Left ventricle myocardium superior (tissue), 1 donor: ENCODE measurements around the gene SLC38A8. TPM values are rescaled to one million over a fixed set of nuclear protein-coding genes. Genes with fewer than 3 reads are reported as not detected.

Source experiments
- ATAC-seq: fragments of 200-7000 bp; cut with Tn5 transposase; one replicate; pipeline ENCODE4 v1.9.1; 2020; ENCODE audit warnings: mild to moderate bottlenecking, moderate library complexity
- DNase-seq: peaks from one replicate; pipeline ENCODE4 v3.0.0-alpha.2; 2020
- intact Hi-C: fragments of 100-400 bp; cut with micrococcal nuclease; formaldehyde crosslinking; loops from one replicate; pipeline ENCODE4 v1.11.0; 2022
- total RNA-seq: library from RNA; stranded (reverse); fragmentation: NEBNext Ultra II Directional; extraction: Animal tissue kit (Norgen Biotek cat#: 25700); gene quantifications from one replicate; pipeline ENCODE4 v1.2.1, GENCODE V29; 2021
- donor health status: DM: no; HTN: yes; CAD: no; lungs with severe emphysema.

Gene SLC38A8
- total RNA-seq, 1 donor from 2014 or later = 2.0 TPM

GRCh38 chr16:84071121-84071520 lies 28.5 kb upstream of the SLC38A8 start:
- intact Hi-C loops = no loop called here
- no peak for ATAC-seq
- DNase-seq = no peak

- DNase-seq (peak; percentile 20), ATAC-seq (no peak)
- intact Hi-C loops = no loop called here
Observed at GRCh38 chr16:84069540-84069939, 26.9 kb upstream of the SLC38A8 start.

- ATAC-seq (peak; percentile 10), DNase-seq (peak; percentile 21)
- intact Hi-C loops = no loop called here
Observed at GRCh38 chr16:84068783-84069462, 26.3 kb upstream of the SLC38A8 start.

GRCh38 chr16:84068041-84068440 lies 25.4 kb upstream of the SLC38A8 start:
- intact Hi-C loops = no loop called here
- ATAC-seq (no peak), DNase-seq (no peak)

GRCh38 chr16:84067640-84068039 lies 25.0 kb upstream of the SLC38A8 start:
- intact Hi-C loops = no loop called here
- no peak for DNase-seq
- no peak for ATAC-seq

- DNase-seq (peak; percentile 54), ATAC-seq (peak; percentile 47)
- intact Hi-C loops = no loop called here
Observed at GRCh38 chr16:84065536-84066132, 23.0 kb upstream of the SLC38A8 start.

DNA sequence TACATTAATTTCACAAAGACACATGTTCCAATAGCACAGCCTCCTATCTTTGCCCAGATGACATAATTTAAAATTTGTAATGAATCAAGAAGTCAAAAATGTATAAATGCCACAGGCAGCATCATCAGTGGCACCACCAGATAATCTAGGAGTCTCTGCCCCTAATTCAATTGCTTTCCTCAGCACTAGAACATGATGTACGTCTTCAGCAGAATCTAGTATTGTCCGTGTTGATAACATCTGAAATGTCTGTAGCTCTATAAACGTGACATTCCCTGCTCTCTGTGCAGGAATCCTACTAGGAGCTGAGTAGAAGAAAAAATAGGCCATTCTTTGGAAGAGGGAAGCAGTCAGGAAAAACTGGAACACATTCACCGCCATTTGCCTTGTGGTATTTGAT lies 21.4 kb upstream of the SLC38A8 start:
- ATAC-seq (no peak), DNase-seq (no peak)
- intact Hi-C loops = loop anchor here (5.0 kb wide), 1 partner anchor 97 kb away; the partner anchor contains the start of gene NECAB2

- DNase-seq (peak; percentile 87), ATAC-seq (peak; percentile 81)
- intact Hi-C loops = loop anchor here (5.0 kb wide), 1 partner anchor 96 kb away; the partner anchor contains the start of gene NECAB2
Observed at GRCh38 chr16:84062734-84063640, 20.4 kb upstream of the SLC38A8 start.

- intact Hi-C loops = loop anchor here (5.0 kb wide), 1 partner anchor 94 kb away; the partner anchor contains the start of gene NECAB2
- ATAC-seq = no peak
- peak; percentile 11 for DNase-seq
Observed at GRCh38 chr16:84061236-84061819, 18.7 kb upstream of the SLC38A8 start.

DNA sequence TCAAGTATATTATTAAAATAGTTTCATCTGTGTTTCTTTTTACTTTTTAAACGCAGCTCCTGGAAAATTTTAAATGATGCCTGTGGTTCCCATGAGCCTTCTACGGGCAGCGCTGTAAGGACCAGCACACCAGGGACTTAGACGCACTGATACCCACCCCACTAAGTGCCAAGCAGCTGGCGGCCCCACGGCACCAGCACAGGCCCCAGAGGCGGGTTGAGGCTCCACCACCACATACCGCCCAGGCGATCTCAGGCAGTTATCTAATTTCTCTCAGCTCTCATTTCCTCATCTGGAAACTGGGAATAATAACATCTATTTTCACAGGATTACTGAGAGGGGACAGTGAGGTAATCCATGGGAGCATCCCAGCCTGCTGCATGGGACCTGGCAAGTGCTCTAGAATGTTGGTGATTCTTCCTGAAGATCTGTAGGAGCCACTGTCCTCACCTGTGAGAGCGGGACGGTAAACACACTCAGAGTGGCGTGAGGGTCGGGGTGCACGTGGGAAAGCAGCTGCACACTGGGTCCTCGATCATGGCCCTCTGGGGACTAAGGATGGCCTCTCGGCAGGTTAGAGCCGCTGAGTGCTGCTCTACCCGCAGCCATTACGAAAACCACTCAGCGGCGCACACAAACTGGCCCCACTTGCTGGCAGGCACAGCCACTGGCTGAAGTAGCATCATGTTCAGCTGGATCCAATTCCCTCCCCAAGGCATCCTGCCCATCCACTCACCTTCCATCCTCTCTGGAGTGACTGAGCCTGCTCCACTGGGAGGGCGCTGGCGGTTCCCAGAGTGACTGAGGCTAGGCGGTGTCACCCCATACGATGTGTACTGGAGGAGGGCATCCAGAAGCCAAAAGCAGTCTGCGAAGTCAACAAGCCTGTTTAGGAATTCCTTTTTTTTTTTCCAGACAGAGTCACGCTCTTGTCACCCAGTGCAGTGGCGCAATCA lies 17.6 kb upstream of the SLC38A8 start:
- no peak for DNase-seq
- ATAC-seq = no peak
- intact Hi-C loops = loop anchor here (5.0 kb wide), 1 partner anchor 93 kb away; the partner anchor contains the start of gene NECAB2

DNA sequence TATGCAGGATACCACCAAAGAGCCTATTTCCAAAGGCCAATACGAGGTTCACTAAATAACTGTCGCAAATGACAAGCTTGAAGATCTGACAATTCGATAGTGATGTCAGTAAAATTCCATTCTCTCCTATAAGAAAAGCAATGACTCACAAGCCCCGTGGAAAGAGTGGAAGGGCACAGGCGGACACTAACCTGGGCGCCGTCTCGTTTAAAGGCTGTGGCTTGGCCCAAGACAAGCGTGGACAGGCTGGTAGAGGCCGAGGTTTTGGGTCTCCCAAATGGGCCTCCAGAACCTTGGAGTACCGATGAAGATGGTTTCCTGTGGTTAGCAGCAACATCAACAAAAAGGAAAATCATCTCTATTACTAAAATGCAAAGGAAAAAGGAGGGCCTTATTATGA lies 16.5 kb upstream of the SLC38A8 start:
- DNase-seq (peak; percentile 20), ATAC-seq (no peak)
- intact Hi-C loops = no loop called here

- intact Hi-C loops = no loop called here
- ATAC-seq (peak; percentile 77), DNase-seq (peak; percentile 81)
Observed at GRCh38 chr16:84058664-84059063, 16.1 kb upstream of the SLC38A8 start.

GRCh38 chr16:84058211-84058610 lies 15.6 kb upstream of the SLC38A8 start:
- ATAC-seq (no peak), DNase-seq (peak; percentile 25)
- intact Hi-C loops = no loop called here

GRCh38 chr16:84056933-84057332 lies 14.3 kb upstream of the SLC38A8 start:
- peak; percentile 60 for DNase-seq
- intact Hi-C loops = no loop called here
- ATAC-seq = peak; percentile 41

- DNase-seq (peak; percentile 26), ATAC-seq (peak; percentile 20)
- intact Hi-C loops = no loop called here
Observed at GRCh38 chr16:84055801-84056634, 13.4 kb upstream of the SLC38A8 start.

DNA sequence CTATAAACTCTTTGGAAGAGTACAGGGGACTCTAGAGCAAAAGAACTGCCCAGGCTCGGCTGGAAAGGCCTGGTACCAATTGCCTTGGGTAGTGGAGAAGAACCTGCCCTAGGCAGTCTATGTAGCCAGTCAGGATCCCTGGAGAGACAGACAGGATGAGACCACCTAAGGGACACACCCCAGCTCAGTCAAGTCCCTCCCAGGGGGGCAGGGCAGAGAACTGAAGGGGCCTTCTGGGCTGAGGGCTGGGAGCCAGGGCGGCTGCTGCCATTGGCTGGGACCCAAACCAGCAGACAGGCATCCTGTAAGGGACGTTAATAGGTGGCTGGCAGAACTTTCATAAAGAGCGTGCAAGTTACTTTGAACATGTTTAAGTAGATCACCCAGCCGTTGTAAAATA lies 12.8 kb upstream of the SLC38A8 start:
- intact Hi-C loops = no loop called here
- ATAC-seq (peak; percentile 71), DNase-seq (peak; percentile 81)

GRCh38 chr16:84054916-84055315 lies 12.3 kb upstream of the SLC38A8 start:
- peak; percentile 22 for DNase-seq
- ATAC-seq = no peak
- intact Hi-C loops = no loop called here
